Spleen (tissue), 11 donors: ENCODE measurements around the gene SHKBP1. TPM values are rescaled to one million over a fixed set of nuclear protein-coding genes. Genes with fewer than 3 reads are reported as not detected.

Experiments used
- DNase-seq: peaks from one replicate; pipeline ENCODE4 v3.0.0-alpha.2; 2020
- H3K27ac ChIP-seq, 8 donors: fragments of 200-600 bp; sonication (generic) in 7 of 8; 1 replicate in 4 of 8; 2 replicates in 4 of 8; pipeline versions ENCODE4 v1.5.0 to v1.8.0; 2016 to 2021; ENCODE audit warnings: inconsistent platforms in 4 of 8, mild to moderate bottlenecking in 4 of 8, moderate library complexity in 1 of 8
- H3K27me3 ChIP-seq, 7 donors: fragments of 200-600 bp; sonication (generic) in 6 of 7; replicated peaks in 1 of 7; 1 replicate in 4 of 7; 2 replicates in 3 of 7; pipeline versions ENCODE4 v1.5.0 to v1.8.0; 2016 to 2021; ENCODE audit warnings: inconsistent platforms in 3 of 7, mild to moderate bottlenecking in 1 of 7
- H3K36me3 ChIP-seq, 6 donors: fragments of 200-600 bp; sonication (generic) in 5 of 6; 1 replicate in 4 of 6; 2 replicates in 2 of 6; pipeline versions ENCODE4 v1.5.0 to v1.8.0; 2016 to 2021; ENCODE audit warnings: inconsistent platforms in 2 of 6
- H3K4me1 ChIP-seq, 6 donors: fragments of 200-600 bp; sonication (generic) in 5 of 6; 1 replicate in 3 of 6; 2 replicates in 3 of 6; pipeline versions ENCODE4 v1.5.0 to v1.8.0; 2016 to 2021; ENCODE audit warnings: inconsistent platforms in 3 of 6
- H3K4me3 ChIP-seq, 8 donors: fragments of 200-600 bp; sonication (generic) in 7 of 8; 1 replicate in 4 of 8; 2 replicates in 4 of 8; pipeline versions ENCODE4 v1.5.0 to v1.8.0; 2016 to 2021; ENCODE audit warnings: inconsistent platforms in 4 of 8, mild to moderate bottlenecking in 4 of 8, moderate library complexity in 2 of 8
- H3K9me3 ChIP-seq, 8 donors: fragments of 200-600 bp; sonication (generic) in 7 of 8; 1 replicate in 4 of 8; 2 replicates in 4 of 8; pipeline versions ENCODE4 v1.5.0 to v1.8.0; 2016 to 2021; ENCODE audit warnings: inconsistent platforms in 4 of 8
- CTCF ChIP-seq, 11 experiments: fragments of 200-600 bp in 7 of 11; fragments of 450-650 bp in 4 of 11; sonication (generic) in 4 of 11; IDR thresholded peaks in 8 of 11; conservative IDR thresholded peaks in 3 of 11; 1 replicate in 7 of 11; 2 replicates in 4 of 11; pipeline versions ENCODE4 v1.4.0 to v1.8.0; 2016 to 2021; ENCODE audit warnings: antibody characterized with exemption in 11 of 11, inconsistent platforms in 4 of 11, mild to moderate bottlenecking in 1 of 11
- POLR2A ChIP-seq, 3 donors: fragments of 450-650 bp; IDR thresholded peaks; one replicate each; pipeline ENCODE4 v1.5.1; 2017; ENCODE audit warnings: antibody characterized with exemption in 3 of 3, mild to moderate bottlenecking in 1 of 3
- POLR2AphosphoS5 ChIP-seq, 3 donors: sonication (generic); formaldehyde crosslinking; IDR thresholded peaks; one replicate each; pipeline ENCODE4 v1.5.1; 2017; ENCODE audit warnings: antibody characterized with exemption in 3 of 3
- WGBS, 5 donors: extraction: QIAGEN DNeasy Blood & Tissue Kit in 3 of 5; methylation state at CpG; one replicate each; pipeline versions ENCODE4 v1.1.5 to v1.1.7; 2013 to 2018; 5-methylcytosine and 5-hydroxymethylcytosine counted together
- intact Hi-C: fragments of 100-400 bp; cut with DNase I; formaldehyde crosslinking; loops from one replicate; pipeline ENCODE4 v1.15.0; 2023; ENCODE audit warnings: low total_unique reads
- polyA plus RNA-seq, 3 donors: library from polyadenylated mRNA; stranded (reverse); fragments of 200-250 nt; gene quantifications; one replicate each; pipeline ENCODE4 v1.2.1, GENCODE V29; 2013
- total RNA-seq, 7 donors: library from RNA; depleted of rRNA in 3 of 7; stranded (reverse); fragments of >200 nt in 3 of 7; fragmentation: NEBNext Ultra II Directional in 4 of 7; extraction: Animal tissue kit (Norgen Biotek cat#: 25700) in 4 of 7; gene quantifications; one replicate each; pipeline versions ENCODE4 v1.1.0 to v1.2.1, GENCODE V29; 2016 to 2021
- donor health status: healthy with polysubstance abuse.
- donor health status: DM: no; HTN: no; CAD: no; lungs with moderate emphysema.
- donor health status: DM: no; HTN: no; CAD: no.
- donor health status: Bipolar disorder and iron deficiency.
- donor health status: healthy.
- donor health status: DM: no; HTN: no; CAD: no.
- donor health status: DM: yes; HTN: yes; CAD: no.

SHKBP1 gene
- total and polyA plus RNA-seq, 10 donors = 102 to 282 (median 151) TPM

GRCh38 chr19:40625406-40626120 lies 48.9 kb downstream of the SHKBP1 start:
- peaks cover 0 to 85% (median 27%) of the 10 kb centered on the region in 6 donors for H3K36me3 ChIP-seq
- H3K9me3 ChIP-seq = no peaks in the 10 kb centered on the region
- intact Hi-C loops = no loop called here
- no peaks in the 10 kb centered on the region for H3K4me1 ChIP-seq
- DNase-seq = no peak
- TF ChIP-seq POLR2AphosphoS5 (IDR thresholded peaks at IDR 0.05) (peak in 1 of 3 donors; percentile 48), CTCF (IDR thresholded peaks at IDR 0.05 in 8 of 11, conservative IDR thresholded peaks at IDR 0.05 in 3 of 11) (no peak)
- no peak overlapping the region for H3K27ac ChIP-seq
- H3K4me3 ChIP-seq = no peak overlapping the region
- H3K27me3 ChIP-seq = no peaks in the 10 kb centered on the region
- 69 to 93% (median 74%) methylated on average over 4 to 7 of the region's 7 CpGs for WGBS, 5 donors

GRCh38 chr19:40626918-40627317 lies 50.2 kb downstream of the SHKBP1 start:
- Histone ChIP-seq H3K4me1 (no peaks in the 10 kb centered on the region), H3K4me3 (no peak overlapping the region), H3K36me3 (peaks cover 0 to 72% (median 18%) of the 10 kb centered on the region in 6 donors), H3K9me3 (no peaks in the 10 kb centered on the region), H3K27ac (no peak overlapping the region), H3K27me3 (no peaks in the 10 kb centered on the region)
- TF ChIP-seq POLR2A (IDR thresholded peaks at IDR 0.05) (no peak), CTCF (IDR thresholded peaks at IDR 0.05 in 8 of 11, conservative IDR thresholded peaks at IDR 0.05 in 3 of 11) (no peak), POLR2AphosphoS5 (IDR thresholded peaks at IDR 0.05) (no peak)
- no peak for DNase-seq
- intact Hi-C loops = no loop called here
- WGBS, 5 donors = 93 to 98% (median 96%) methylated on average over 23 to 24 of the region's 24 CpGs

GRCh38 chr19:40627486-40628279 lies 51.0 kb downstream of the SHKBP1 start:
- TF ChIP-seq POLR2A (IDR thresholded peaks at IDR 0.05) (no peak), POLR2AphosphoS5 (IDR thresholded peaks at IDR 0.05) (peak in 2 of 3 donors; percentile 35 to 70), CTCF (IDR thresholded peaks at IDR 0.05 in 8 of 11, conservative IDR thresholded peaks at IDR 0.05 in 3 of 11) (no peak)
- Histone ChIP-seq H3K36me3 (peaks cover 0 to 64% (median 12%) of the 10 kb centered on the region in 6 donors), H3K27me3 (no peaks in the 10 kb centered on the region), H3K4me1 (no peaks in the 10 kb centered on the region), H3K9me3 (no peaks in the 10 kb centered on the region), H3K27ac (no peak overlapping the region), H3K4me3 (no peak overlapping the region)
- 90 to 95% (median 92%) methylated on average over 39 of the region's 39 CpGs for WGBS, 5 donors
- no peak for DNase-seq
- intact Hi-C loops = no loop called here

GRCh38 chr19:40629346-40629745 lies 52.7 kb downstream of the SHKBP1 start:
- Histone ChIP-seq H3K27me3 (no peaks in the 10 kb centered on the region), H3K4me1 (peaks cover 0 to 7% (median 6%) of the 10 kb centered on the region in 6 donors), H3K36me3 (peaks cover 0 to 47% (median 10%) of the 10 kb centered on the region in 6 donors), H3K27ac (no peak overlapping the region), H3K9me3 (no peaks in the 10 kb centered on the region), H3K4me3 (no peak overlapping the region)
- DNase-seq = no peak
- intact Hi-C loops = no loop called here
- WGBS, 5 donors = 93 to 97% (median 97%) methylated on average over 37 to 42 of the region's 42 CpGs
- no peak for TF ChIP-seq POLR2A (IDR thresholded peaks at IDR 0.05)
- no peak for TF ChIP-seq POLR2AphosphoS5 (IDR thresholded peaks at IDR 0.05)
- no peak for TF ChIP-seq CTCF (IDR thresholded peaks at IDR 0.05 in 8 of 11, conservative IDR thresholded peaks at IDR 0.05 in 3 of 11)
